Brain microvascular endothelial cell (primary cell): ENCODE measurements around the gene COG1.

Experiments used
- DNase-seq: peaks from one replicate; pipeline ENCODE4 v3.0.0-alpha.2; 2020
- H3K27ac ChIP-seq: fragments of 250-450 bp; sonication (Bioruptor Pico); 2 replicates; pipeline ENCODE4 v1.5.1; 2020; ENCODE audit warnings: mild to moderate bottlenecking, moderate library complexity
- H3K27me3 ChIP-seq: fragments of 250-450 bp; sonication (Bioruptor Pico); replicated peaks from 2 replicates; pipeline ENCODE4 v1.5.1; 2020; ENCODE audit warnings: mild to moderate bottlenecking
- H3K36me3 ChIP-seq: fragments of 250-450 bp; sonication (Bioruptor Pico); replicated peaks from 2 replicates; pipeline ENCODE4 v1.5.1; 2020; ENCODE audit warnings: mild to moderate bottlenecking
- H3K4me3 ChIP-seq: 2 replicates; pipeline ENCODE4 v1.5.1; 2011; ENCODE audit warnings: low read depth, mild to moderate bottlenecking, control low read depth, low read length, moderate library complexity
- CTCF ChIP-seq: IDR thresholded peaks from 2 replicates; pipeline ENCODE4 v1.5.1; 2011; ENCODE audit warnings: low read depth, mild to moderate bottlenecking, moderate library complexity, low read length, control low read depth, inconsistent platforms; ENCODE audit errors: missing control alignments
- in situ Hi-C: cut with HindIII; loops from 2 replicates; pipeline ENCODE4 v1.10.0; 2017; ENCODE audit warnings: low sequenced_read_pairs, low pct_ligation_motif_present

Gene COG1

GRCh38 chr17:73194514-73195222 lies 1.8 kb downstream of the COG1 start:
- in situ Hi-C loops: loop anchor here (25.0 kb wide), 1 partner anchor 207 kb away; no protein-coding TSS in a partner anchor
- no peak for TF ChIP-seq CTCF
- Histone ChIP-seq H3K4me3 (no peak overlapping the region), H3K27ac (peak overlapping the region; percentile 37), H3K27me3 (no peaks in the 10 kb centered on the region), H3K36me3 (peaks cover 37% of the 10 kb centered on the region)
- DNase-seq: peak; percentile 25

GRCh38 chr17:73196500-73196899 lies 3.6 kb downstream of the COG1 start:
- in situ Hi-C loops: loop anchor here (25.0 kb wide), 1 partner anchor 209 kb away; no protein-coding TSS in a partner anchor
- H3K36me3 ChIP-seq: peaks cover 52% of the 10 kb centered on the region
- DNase-seq: peak; percentile 18

GRCh38 chr17:73197161-73197560 lies 4.3 kb downstream of the COG1 start:
- TF ChIP-seq CTCF: no peak
- DNase-seq: no peak
- no peak overlapping the region for H3K4me3 ChIP-seq
- in situ Hi-C loops: loop anchor here (25.0 kb wide), 1 partner anchor 210 kb away; no protein-coding TSS in a partner anchor
- no peaks in the 10 kb centered on the region for H3K27me3 ChIP-seq
- no peak overlapping the region for H3K27ac ChIP-seq
- peaks cover 56% of the 10 kb centered on the region for H3K36me3 ChIP-seq

More at GRCh38 chr17:73196500-73196899, 3.6 kb downstream of the COG1 start:
- peak; percentile 63 for TF ChIP-seq CTCF
- Histone ChIP-seq H3K27ac (no peak overlapping the region), H3K27me3 (no peaks in the 10 kb centered on the region), H3K4me3 (no peak overlapping the region)

- Histone ChIP-seq H3K4me3 (no peak overlapping the region), H3K36me3 (peaks cover 64% of the 10 kb centered on the region), H3K27ac (no peak overlapping the region), H3K27me3 (no peaks in the 10 kb centered on the region)
- no peak for TF ChIP-seq CTCF
- in situ Hi-C loops: loop anchor here (25.0 kb wide), 1 partner anchor 211 kb away; no protein-coding TSS in a partner anchor
- no peak for DNase-seq
Observed at GRCh38 chr17:73198201-73198929, 5.5 kb downstream of the COG1 start.

GRCh38 chr17:73198930-73199260 lies 6.0 kb downstream of the COG1 start:
- Histone ChIP-seq H3K36me3 (peaks cover 66% of the 10 kb centered on the region), H3K27me3 (no peaks in the 10 kb centered on the region), H3K4me3 (no peak overlapping the region), H3K27ac (no peak overlapping the region)
- in situ Hi-C loops: loop anchor here (25.0 kb wide), 1 partner anchor 212 kb away; no protein-coding TSS in a partner anchor
- DNase-seq: no peak
- TF ChIP-seq CTCF: no peak
